Ovary (tissue), 9 donors: ENCODE data around the gene COP1. TPM values are rescaled to one million over a fixed set of nuclear protein-coding genes. Genes with fewer than 3 reads are reported as not detected.

ENCODE experiments used
- DNase-seq, 5 donors: peaks; one replicate each; pipeline ENCODE4 v3.0.0-alpha.2; 2019 to 2020
- H3K27ac ChIP-seq, 2 donors: fragments of 200-600 bp; one replicate each; pipeline versions ENCODE4 v1.5.1 to v1.8.0; 2019 to 2022
- H3K27me3 ChIP-seq: fragments of 200-600 bp; one replicate; pipeline ENCODE4 v1.8.0; 2022
- H3K36me3 ChIP-seq: fragments of 200-600 bp; sonication (generic); one replicate; pipeline ENCODE4 v1.5.1; 2019
- H3K4me1 ChIP-seq: one replicate; pipeline ENCODE4 v1.8.1; 2013; ENCODE audit warnings: mild to moderate bottlenecking, moderate library complexity; ENCODE audit not compliant: insufficient read depth
- H3K4me3 ChIP-seq: fragments of 200-600 bp; sonication (generic); one replicate; pipeline ENCODE4 v1.5.1; 2017
- H3K9me3 ChIP-seq, 2 donors: fragments of 200-600 bp in 1 of 2; sonication (generic) in 1 of 2; one replicate each; pipeline versions ENCODE4 v1.5.1 to v1.8.1; 2013 to 2019; ENCODE audit warnings: mild to moderate bottlenecking in 1 of 2, moderate library complexity in 1 of 2
- EP300 ChIP-seq: sonication (generic); formaldehyde crosslinking; IDR thresholded peaks from one replicate; pipeline ENCODE4 v1.6.1; 2017; ENCODE audit warnings: antibody characterized with exemption
- POLR2A ChIP-seq: fragments of 450-650 bp; IDR thresholded peaks from one replicate; pipeline ENCODE4 v1.6.1; 2017; ENCODE audit warnings: antibody characterized with exemption, mild to moderate bottlenecking, moderate library complexity
- WGBS, 3 donors: extraction: QIAGEN DNeasy Blood & Tissue Kit in 1 of 3; methylation state at CpG; one replicate each; pipeline versions ENCODE4 v1.1.5 to v1.1.7; 2013 to 2017; 5-methylcytosine and 5-hydroxymethylcytosine counted together
- intact Hi-C, 4 donors: fragments of 100-400 bp; cut with DNase I; formaldehyde crosslinking; loops; one replicate each; pipeline versions ENCODE4 v1.11.0 to v1.15.1; 2022 to 2023
- polyA plus RNA-seq, 2 donors: library from polyadenylated mRNA; stranded (reverse); fragments of 200-250 nt in 1 of 2; fragments of 350-450 nt in 1 of 2; fragmentation: Illumina TruSeq in 1 of 2; extraction: RNeasy Lipid Tissue Mini Kit (QIAGEN cat#74804) in 1 of 2; gene quantifications; one replicate each; pipeline ENCODE4 v1.2.3, GENCODE V29; 2013 to 2014
- total RNA-seq, 7 donors: library from RNA; depleted of rRNA in 2 of 7; stranded (reverse); fragments of >200 nt in 2 of 7; fragmentation: NEBNext Ultra II Directional in 3 of 7; extraction: Animal tissue kit (Norgen Biotek cat#: 25700) in 3 of 7; gene quantifications; one replicate each; pipeline versions ENCODE4 v1.1.0 to v1.2.4, GENCODE V29; 2016 to 2023
- TF ChIP-seq, protein P1 (sequence below), 3 donors: fragments of 450-650 bp in 2 of 3; fragments of 200-600 bp in 1 of 3; IDR thresholded peaks; one replicate each; pipeline versions ENCODE4 v1.5.1 to v1.8.0; 2016 to 2022; ENCODE audit warnings: antibody characterized with exemption in 3 of 3, mild to moderate bottlenecking in 1 of 3
- donor health status: DM: no; HTN: no; CAD: no; lungs with moderate emphysema.
- donor health status: DM: no; HTN: no; CAD: no.
- donor health status: Bipolar disorder and iron deficiency.
- donor health status: DM: yes; HTN: yes; CAD: no.
- donor health status: DM: no; HTN: no; CAD: no.
- donor health status: DM: yes; HTN: yes; CAD: no.

The COP1 gene
- total and polyA plus RNA-seq, 9 donors: 20.4 to 46.1 (median 29.0) TPM

DNA sequence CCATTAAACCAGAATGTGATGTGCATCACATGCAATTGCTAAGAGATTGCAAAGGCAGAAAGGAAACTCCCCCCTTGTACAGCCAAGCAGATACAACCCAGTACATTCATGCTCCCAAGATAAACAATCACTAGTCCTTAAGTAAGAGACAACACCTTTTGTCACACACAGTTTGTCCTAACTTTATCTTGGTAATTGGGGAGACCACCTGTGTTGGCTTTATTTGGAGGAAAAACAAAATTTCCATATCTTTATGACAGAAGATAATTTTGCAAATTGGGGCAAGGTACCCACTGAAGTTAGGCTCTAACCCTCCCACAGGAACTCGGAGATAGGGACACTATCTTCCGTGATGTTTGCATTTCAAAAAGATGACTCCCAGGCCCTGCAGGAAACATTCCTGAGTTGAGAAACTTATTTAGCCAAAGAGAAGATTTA, 288.7 kb downstream of the COP1 start:
- TF ChIP-seq EP300: no peak
- TF ChIP-seq POLR2A: no peak
- TF ChIP-seq, protein P1, sequence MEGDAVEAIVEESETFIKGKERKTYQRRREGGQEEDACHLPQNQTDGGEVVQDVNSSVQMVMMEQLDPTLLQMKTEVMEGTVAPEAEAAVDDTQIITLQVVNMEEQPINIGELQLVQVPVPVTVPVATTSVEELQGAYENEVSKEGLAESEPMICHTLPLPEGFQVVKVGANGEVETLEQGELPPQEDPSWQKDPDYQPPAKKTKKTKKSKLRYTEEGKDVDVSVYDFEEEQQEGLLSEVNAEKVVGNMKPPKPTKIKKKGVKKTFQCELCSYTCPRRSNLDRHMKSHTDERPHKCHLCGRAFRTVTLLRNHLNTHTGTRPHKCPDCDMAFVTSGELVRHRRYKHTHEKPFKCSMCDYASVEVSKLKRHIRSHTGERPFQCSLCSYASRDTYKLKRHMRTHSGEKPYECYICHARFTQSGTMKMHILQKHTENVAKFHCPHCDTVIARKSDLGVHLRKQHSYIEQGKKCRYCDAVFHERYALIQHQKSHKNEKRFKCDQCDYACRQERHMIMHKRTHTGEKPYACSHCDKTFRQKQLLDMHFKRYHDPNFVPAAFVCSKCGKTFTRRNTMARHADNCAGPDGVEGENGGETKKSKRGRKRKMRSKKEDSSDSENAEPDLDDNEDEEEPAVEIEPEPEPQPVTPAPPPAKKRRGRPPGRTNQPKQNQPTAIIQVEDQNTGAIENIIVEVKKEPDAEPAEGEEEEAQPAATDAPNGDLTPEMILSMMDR (IDR thresholded peaks at IDR 0.05): no peak
- intact Hi-C loops: no loop called here
- H3K9me3 ChIP-seq: no peaks in the 10 kb centered on the region
- no peak for DNase-seq
- no peaks in the 10 kb centered on the region for H3K36me3 ChIP-seq
- no peaks in the 10 kb centered on the region for H3K27me3 ChIP-seq
- 16 to 34% (median 21%) methylated on average over 2 of the region's 2 CpGs for WGBS, 3 donors
- H3K4me3 ChIP-seq: no peak overlapping the region
- H3K27ac ChIP-seq: no peak overlapping the region
- H3K4me1 ChIP-seq: no peaks in the 10 kb centered on the region

DNA sequence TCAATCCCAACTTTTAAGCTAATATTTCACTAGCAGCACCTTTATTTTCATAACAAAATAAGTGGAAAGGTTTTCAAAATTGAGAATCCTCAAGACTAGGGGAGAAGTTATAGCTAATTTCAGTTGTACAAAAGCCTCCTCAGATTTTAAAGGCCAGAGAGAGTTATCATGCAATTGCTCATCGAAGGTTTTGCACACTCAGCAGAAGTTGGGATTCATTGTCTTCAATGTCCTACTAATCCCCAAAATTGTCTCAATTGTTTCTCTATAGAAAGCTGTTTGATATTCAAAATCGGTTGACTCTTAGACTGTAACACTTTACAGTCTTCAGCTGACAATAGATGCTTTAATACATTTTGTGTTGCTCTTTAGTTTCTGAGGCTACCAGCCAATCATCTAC, 293.0 kb downstream of the COP1 start:
- DNase-seq: no peak
- H3K9me3 ChIP-seq: peaks cover 0 to 11% of the 10 kb centered on the region in 2 donors
- intact Hi-C loops: no loop called here
- TF ChIP-seq, protein P1 (IDR thresholded peaks at IDR 0.05): no peak
- TF ChIP-seq EP300: no peak
- no peak for TF ChIP-seq POLR2A
- no peaks in the 10 kb centered on the region for H3K27me3 ChIP-seq
- H3K4me3 ChIP-seq: no peak overlapping the region
- H3K27ac ChIP-seq: no peak overlapping the region
- no peaks in the 10 kb centered on the region for H3K4me1 ChIP-seq
- no peaks in the 10 kb centered on the region for H3K36me3 ChIP-seq
- 91 to 94% (median 92%) methylated on average over 2 of the region's 2 CpGs for WGBS, 3 donors

DNA sequence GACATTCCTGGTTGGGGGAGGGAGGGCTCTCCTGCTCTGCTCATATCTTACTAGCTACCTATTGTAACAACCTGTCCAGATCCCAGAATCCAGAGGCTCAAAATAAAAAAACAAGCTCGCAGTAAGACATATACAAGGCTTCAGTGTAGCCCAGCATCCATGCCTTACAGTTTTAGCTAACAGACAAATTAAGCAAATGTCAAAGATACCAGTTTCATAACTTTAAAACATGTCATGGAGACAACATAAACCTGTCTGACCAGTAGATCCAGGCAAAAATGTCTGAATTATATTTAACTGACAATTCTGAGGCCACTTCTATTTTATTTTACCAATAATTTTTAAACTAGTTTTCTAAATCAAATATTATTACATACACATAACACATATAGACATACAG, 295.9 kb downstream of the COP1 start:
- DNase-seq: no peak
- Histone ChIP-seq H3K9me3 (peaks cover 0 to 11% of the 10 kb centered on the region in 2 donors), H3K4me3 (no peak overlapping the region), H3K36me3 (no peaks in the 10 kb centered on the region), H3K4me1 (no peaks in the 10 kb centered on the region), H3K27me3 (no peaks in the 10 kb centered on the region), H3K27ac (no peak overlapping the region)
- TF ChIP-seq POLR2A (no peak), EP300 (no peak)
- TF ChIP-seq, protein P1 (IDR thresholded peaks at IDR 0.05): no peak
- WGBS, 3 donors: 82 to 100% (median 96%) methylated on average over 1 of the region's 1 CpG
- intact Hi-C loops: no loop called here

DNA sequence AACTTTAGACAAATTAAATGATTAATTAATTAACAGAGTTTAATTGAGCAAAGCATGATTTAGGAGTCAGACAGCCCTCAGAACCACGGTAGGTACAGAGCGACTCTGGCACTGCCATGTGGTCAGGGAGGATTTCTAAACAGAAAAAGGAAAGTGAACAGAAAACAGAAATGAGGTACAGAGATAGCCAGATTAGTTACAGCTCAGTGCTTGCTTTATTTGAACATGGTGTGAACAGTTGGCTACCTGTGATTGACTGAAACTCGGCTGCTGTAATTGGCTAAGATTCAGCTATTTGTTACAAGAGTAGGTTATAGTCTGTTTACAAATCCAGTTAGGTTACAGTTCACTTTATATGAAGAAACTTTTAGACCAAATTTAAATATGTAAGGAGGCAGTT, 300.7 kb downstream of the COP1 start:
- peaks cover 0 to 11% of the 10 kb centered on the region in 2 donors for H3K9me3 ChIP-seq
- H3K4me3 ChIP-seq: no peak overlapping the region
- H3K27me3 ChIP-seq: no peaks in the 10 kb centered on the region
- intact Hi-C loops: no loop called here
- no peak overlapping the region for H3K27ac ChIP-seq
- H3K36me3 ChIP-seq: no peaks in the 10 kb centered on the region
- H3K4me1 ChIP-seq: no peaks in the 10 kb centered on the region
- TF ChIP-seq POLR2A: no peak
- TF ChIP-seq, protein P1 (IDR thresholded peaks at IDR 0.05): no peak
- no peak for TF ChIP-seq EP300
- DNase-seq: no peak
- WGBS, 3 donors: 78 to 83% (median 78%) methylated on average over 3 of the region's 3 CpGs

DNA sequence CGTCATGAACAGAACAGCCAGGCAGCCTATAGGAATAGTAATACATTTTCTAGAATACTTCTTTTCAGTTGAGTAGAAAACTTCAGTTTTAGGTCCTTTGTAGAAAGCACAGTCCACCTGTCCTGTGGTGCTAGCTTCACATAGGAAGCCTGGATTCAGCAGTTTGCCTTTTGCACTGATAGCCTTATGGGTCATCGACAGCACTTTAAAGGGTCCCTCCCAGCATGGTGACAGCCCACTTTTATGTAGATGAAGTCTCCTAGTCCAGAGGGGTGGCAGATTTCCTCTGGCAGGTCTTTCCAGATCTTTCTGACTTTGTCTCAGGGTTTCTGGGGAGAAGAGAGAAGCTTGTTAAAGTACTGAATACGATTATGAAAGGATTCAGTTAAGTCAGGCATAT, 302.3 kb downstream of the COP1 start:
- H3K4me1 ChIP-seq: no peaks in the 10 kb centered on the region
- intact Hi-C loops: no loop called here
- TF ChIP-seq, protein P1 (IDR thresholded peaks at IDR 0.05): no peak
- TF ChIP-seq POLR2A: no peak
- no peak for TF ChIP-seq EP300
- no peak overlapping the region for H3K4me3 ChIP-seq
- no peaks in the 10 kb centered on the region for H3K36me3 ChIP-seq
- no peak overlapping the region for H3K27ac ChIP-seq
- WGBS, 3 donors: 61 to 80% (median 80%) methylated on average over 3 of the region's 3 CpGs
- DNase-seq: no peak
- no peaks in the 10 kb centered on the region for H3K27me3 ChIP-seq
- no peaks in the 10 kb centered on the region for H3K9me3 ChIP-seq
